ENCODE measurements around the gene NKD1.
A peak's percentile ranks its signal among the peaks of the same experiment; 100 is the strongest.

The NKD1 gene

DNA sequence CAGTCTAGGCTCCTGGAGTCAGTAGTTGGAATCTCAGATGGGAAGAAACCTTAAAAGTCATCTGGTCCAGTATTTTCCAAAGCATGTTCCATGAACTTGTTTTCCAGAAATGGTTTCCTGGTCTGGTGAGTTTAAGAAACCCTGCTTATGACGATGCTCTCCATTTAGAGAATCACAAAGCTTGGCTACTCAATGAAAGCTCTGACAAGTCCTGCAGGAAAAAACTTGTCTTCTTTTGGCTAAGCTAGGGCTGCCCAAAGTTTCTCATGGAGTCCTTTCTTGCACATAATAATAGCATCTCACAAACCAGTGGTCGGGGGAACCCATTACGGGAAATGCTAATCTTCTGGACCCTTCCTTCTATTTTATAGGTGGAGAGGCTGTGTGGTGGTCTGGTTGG is 5.5 kb upstream of the NKD1 start:
- H3K27ac ChIP-seq, result no peak overlapping the region
- DNase-seq, result no peak
- no peaks in the 10 kb centered on the region for H3K36me3 ChIP-seq (replicated peaks)
- H3K27me3 ChIP-seq (replicated peaks), result peaks cover 25% of the 10 kb centered on the region
- no peak overlapping the region for H3K4me3 ChIP-seq (ENCODE audit: low read depth, low read length)
- TF ChIP-seq, protein P1, sequence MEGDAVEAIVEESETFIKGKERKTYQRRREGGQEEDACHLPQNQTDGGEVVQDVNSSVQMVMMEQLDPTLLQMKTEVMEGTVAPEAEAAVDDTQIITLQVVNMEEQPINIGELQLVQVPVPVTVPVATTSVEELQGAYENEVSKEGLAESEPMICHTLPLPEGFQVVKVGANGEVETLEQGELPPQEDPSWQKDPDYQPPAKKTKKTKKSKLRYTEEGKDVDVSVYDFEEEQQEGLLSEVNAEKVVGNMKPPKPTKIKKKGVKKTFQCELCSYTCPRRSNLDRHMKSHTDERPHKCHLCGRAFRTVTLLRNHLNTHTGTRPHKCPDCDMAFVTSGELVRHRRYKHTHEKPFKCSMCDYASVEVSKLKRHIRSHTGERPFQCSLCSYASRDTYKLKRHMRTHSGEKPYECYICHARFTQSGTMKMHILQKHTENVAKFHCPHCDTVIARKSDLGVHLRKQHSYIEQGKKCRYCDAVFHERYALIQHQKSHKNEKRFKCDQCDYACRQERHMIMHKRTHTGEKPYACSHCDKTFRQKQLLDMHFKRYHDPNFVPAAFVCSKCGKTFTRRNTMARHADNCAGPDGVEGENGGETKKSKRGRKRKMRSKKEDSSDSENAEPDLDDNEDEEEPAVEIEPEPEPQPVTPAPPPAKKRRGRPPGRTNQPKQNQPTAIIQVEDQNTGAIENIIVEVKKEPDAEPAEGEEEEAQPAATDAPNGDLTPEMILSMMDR (IDR thresholded peaks at IDR 0.05; ENCODE audit: low read depth, low read length, missing control alignments), result no peak
- in situ Hi-C loops (cut with HindIII; ENCODE audit: low pct_ligation_motif_present, low sequenced_read_pairs), result no loop called here

- in situ Hi-C loops (cut with HindIII; ENCODE audit: low pct_ligation_motif_present, low sequenced_read_pairs), result no loop called here
- Histone ChIP-seq H3K4me3 (ENCODE audit: low read depth, low read length) (no peak overlapping the region), H3K27ac (no peak overlapping the region), H3K27me3 (replicated peaks) (peaks cover 49% of the 10 kb centered on the region), H3K36me3 (replicated peaks) (no peaks in the 10 kb centered on the region)
- DNase-seq, result no peak
- TF ChIP-seq, protein P1 (IDR thresholded peaks at IDR 0.05; ENCODE audit: low read depth, low read length, missing control alignments), result no peak
Measured at GRCh38 chr16:50546125-50546524, 2.1 kb upstream of the NKD1 start.

DNA sequence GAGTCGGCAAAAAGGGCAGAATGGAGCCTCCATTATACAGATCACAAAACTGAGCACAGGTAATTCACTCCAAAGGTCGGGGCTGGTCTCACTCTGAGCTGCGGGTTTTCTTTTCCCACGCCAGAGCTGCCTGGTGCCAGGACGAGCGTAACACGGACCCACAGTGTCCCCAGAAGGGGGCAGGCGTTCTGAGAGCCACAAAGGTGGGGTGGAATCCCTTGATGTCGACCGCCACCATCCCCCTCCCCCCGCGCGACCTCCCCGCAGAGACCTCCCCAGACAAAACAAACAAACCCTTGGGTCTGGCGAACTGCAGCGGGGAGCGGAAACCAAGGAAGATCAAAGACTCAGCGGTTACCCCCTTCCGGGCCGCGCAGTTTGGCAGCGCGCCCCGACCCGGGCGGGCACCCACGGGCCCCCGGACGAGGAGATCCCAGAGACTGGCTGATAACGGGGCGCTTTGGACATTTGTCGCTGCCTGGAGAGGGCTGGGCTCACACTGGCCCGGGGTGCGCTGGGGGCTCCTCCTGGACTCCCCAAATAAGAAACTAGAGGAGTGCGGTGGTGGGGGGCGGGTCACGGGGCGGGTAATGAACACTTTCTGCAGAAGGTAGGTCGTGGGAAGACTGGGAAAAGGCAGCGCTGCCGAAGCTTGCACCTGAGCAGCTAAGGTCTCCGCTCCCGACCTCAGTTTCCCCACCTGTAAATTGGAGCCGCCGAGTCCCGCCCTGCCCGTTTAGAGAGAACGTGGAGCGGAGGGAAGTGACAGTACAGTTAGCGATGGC is 664 bp upstream of the NKD1 start:
- Histone ChIP-seq H3K27ac (no peak overlapping the region), H3K27me3 (replicated peaks) (peaks cover 59% of the 10 kb centered on the region), H3K36me3 (replicated peaks) (no peaks in the 10 kb centered on the region), H3K4me3 (ENCODE audit: low read depth, low read length) (peak overlapping the region; percentile 59)
- TF ChIP-seq, protein P1 (IDR thresholded peaks at IDR 0.05; ENCODE audit: low read depth, low read length, missing control alignments), result peak; percentile 56
- no peak for DNase-seq
- in situ Hi-C loops (cut with HindIII; ENCODE audit: low pct_ligation_motif_present, low sequenced_read_pairs), result no loop called here

- TF ChIP-seq, protein P1 (IDR thresholded peaks at IDR 0.05; ENCODE audit: low read depth, low read length, missing control alignments), result no peak
- H3K27ac ChIP-seq, result no peak overlapping the region
- H3K36me3 ChIP-seq (replicated peaks), result no peaks in the 10 kb centered on the region
- DNase-seq, result no peak
- in situ Hi-C loops (cut with HindIII; ENCODE audit: low pct_ligation_motif_present, low sequenced_read_pairs), result no loop called here
- H3K27me3 ChIP-seq (replicated peaks), result peaks cover 55% of the 10 kb centered on the region
- peak overlapping the region; percentile 39 for H3K4me3 ChIP-seq (ENCODE audit: low read depth, low read length)
Measured at GRCh38 chr16:50548909-50549560, 839 bp downstream of the NKD1 start.

DNA sequence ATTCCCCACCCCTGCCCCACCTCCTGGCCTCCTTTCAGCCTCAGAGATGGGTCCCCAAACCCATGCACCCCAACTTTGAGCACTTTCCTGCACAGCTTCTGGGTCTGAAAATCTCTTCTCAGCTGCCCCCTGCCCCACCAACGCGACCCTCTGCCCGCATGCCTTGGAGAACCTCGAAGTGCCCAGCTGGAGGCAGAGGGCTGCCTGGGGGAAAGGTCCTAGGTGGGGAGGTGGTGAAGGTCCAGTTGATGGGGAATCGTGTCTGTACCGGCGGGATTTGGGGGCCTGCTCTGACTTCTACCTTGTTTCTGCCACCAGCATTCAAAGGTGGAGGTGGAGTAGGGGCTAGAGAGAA is 1.3 kb downstream of the NKD1 start:
- in situ Hi-C loops (cut with HindIII; ENCODE audit: low pct_ligation_motif_present, low sequenced_read_pairs), result no loop called here
- no peak for DNase-seq
- peaks cover 55% of the 10 kb centered on the region for H3K27me3 ChIP-seq (replicated peaks)
- TF ChIP-seq, protein P1 (IDR thresholded peaks at IDR 0.05; ENCODE audit: low read depth, low read length, missing control alignments), result no peak
- no peaks in the 10 kb centered on the region for H3K36me3 ChIP-seq (replicated peaks)
- H3K27ac ChIP-seq, result no peak overlapping the region
- no peak overlapping the region for H3K4me3 ChIP-seq (ENCODE audit: low read depth, low read length)
